ENCODE data around the gene TM6SF1. TPM values are rescaled to one million over a fixed set of nuclear protein-coding genes. Genes with fewer than 3 reads are reported as not detected.
"Not testable (repeated sequence)": the region's sequence is repeated elsewhere in the genome, so short reads cannot be mapped to it uniquely, and the experiment has no call there.

The TM6SF1 gene
- total RNA-seq, 2 donors from 2014 or later = 0.62 to 1.5 TPM

GRCh38 chr15:83132861-83133523 is 25.5 kb downstream of the TM6SF1 start:
- H3K36me3 ChIP-seq = no peaks in the 10 kb centered on the region
- TF ChIP-seq CTCF (IDR thresholded peaks at IDR 0.05) = no peak
- H3K27ac ChIP-seq = no peak overlapping the region
- no peaks in the 10 kb centered on the region for H3K9me3 ChIP-seq
- intact Hi-C loops (cut with DNase I) = no loop called here
- H3K4me1 ChIP-seq = no peaks in the 10 kb centered on the region
- no peak overlapping the region for H3K9ac ChIP-seq (ENCODE audit: low read depth in 2 of 2, low read length in 2 of 2)
- H3K4me3 ChIP-seq = no peak overlapping the region
- no peaks in the 10 kb centered on the region for H3K27me3 ChIP-seq
- no peak for DNase-seq

- H3K4me1 ChIP-seq; DNase-seq; H3K27me3 ChIP-seq; H3K9me3 ChIP-seq; H3K36me3 ChIP-seq; intact Hi-C loops (cut with DNase I); H3K27ac ChIP-seq; H3K9ac ChIP-seq (ENCODE audit: low read depth in 2 of 2, low read length in 2 of 2); H3K4me3 ChIP-seq: not testable (repeated sequence)
These were observed 34.7 kb downstream of the TM6SF1 start for GRCh38 chr15:83142151-83142550.

- no peaks in the 10 kb centered on the region for H3K36me3 ChIP-seq
- no peak for TF ChIP-seq CTCF (IDR thresholded peaks at IDR 0.05)
- H3K9ac ChIP-seq (ENCODE audit: low read depth in 2 of 2, low read length in 2 of 2) = no peak overlapping the region
- H3K4me3 ChIP-seq = no peak overlapping the region
- no peaks in the 10 kb centered on the region for H3K27me3 ChIP-seq
- no peaks in the 10 kb centered on the region for H3K9me3 ChIP-seq
- intact Hi-C loops (cut with DNase I) = no loop called here
- no peak for DNase-seq
- H3K27ac ChIP-seq = no peak overlapping the region
- H3K4me1 ChIP-seq = no peaks in the 10 kb centered on the region
These were observed 37.3 kb downstream of the TM6SF1 start for GRCh38 chr15:83144771-83145170.

GRCh38 chr15:83153288-83153687 is 45.8 kb downstream of the TM6SF1 start:
- intact Hi-C loops (cut with DNase I) = no loop called here
- TF ChIP-seq CTCF (IDR thresholded peaks at IDR 0.05) = no peak
- Histone ChIP-seq H3K4me3 (no peak overlapping the region), H3K9me3 (no peaks in the 10 kb centered on the region), H3K9ac (ENCODE audit: low read depth in 2 of 2, low read length in 2 of 2) (no peak overlapping the region), H3K4me1 (no peaks in the 10 kb centered on the region), H3K36me3 (no peaks in the 10 kb centered on the region), H3K27me3 (no peaks in the 10 kb centered on the region), H3K27ac (no peak overlapping the region)
- DNase-seq = no peak

GRCh38 chr15:83155942-83156341 is 48.5 kb downstream of the TM6SF1 start:
- Histone ChIP-seq H3K9me3 (no peaks in the 10 kb centered on the region), H3K4me1 (no peaks in the 10 kb centered on the region), H3K36me3 (no peaks in the 10 kb centered on the region), H3K27ac (no peak overlapping the region), H3K27me3 (no peaks in the 10 kb centered on the region), H3K9ac (ENCODE audit: low read depth in 2 of 2, low read length in 2 of 2) (no peak overlapping the region), H3K4me3 (no peak overlapping the region)
- DNase-seq = no peak
- no peak for TF ChIP-seq CTCF (IDR thresholded peaks at IDR 0.05)
- intact Hi-C loops (cut with DNase I) = no loop called here

- no peak overlapping the region for H3K27ac ChIP-seq
- no peak for DNase-seq
- TF ChIP-seq CTCF (IDR thresholded peaks at IDR 0.05) = no peak
- H3K36me3 ChIP-seq = no peaks in the 10 kb centered on the region
- no peak overlapping the region for H3K9ac ChIP-seq (ENCODE audit: low read depth in 2 of 2, low read length in 2 of 2)
- no peaks in the 10 kb centered on the region for H3K9me3 ChIP-seq
- no peaks in the 10 kb centered on the region for H3K27me3 ChIP-seq
- H3K4me3 ChIP-seq = no peak overlapping the region
- no peaks in the 10 kb centered on the region for H3K4me1 ChIP-seq
- intact Hi-C loops (cut with DNase I) = no loop called here
These were observed 50.9 kb downstream of the TM6SF1 start for GRCh38 chr15:83158393-83158792.
